Natural killer cell treated with Interleukin-12 subunit alpha and Interleukin-12 subunit beta and Interleukin-15 and Interleukin-18, amount 100 ng/mL, for 72 hours (primary cell): ENCODE results near the gene IRF6. TPM values are rescaled to one million over a fixed set of nuclear protein-coding genes. Genes with fewer than 3 reads are reported as not detected.

Source experiments
- ATAC-seq, 2 donors: fragments of 150-1000 bp; cut with Tn5 transposase in 1 of 2; sonication (Bioruptor Pico), chemical (Tn5 transposase) in 1 of 2; 2 replicates each; pipeline ENCODE4 v1.10.0; 2021
- DNase-seq: peaks from one replicate; pipeline ENCODE4 v3.0.0; 2022; ENCODE audit warnings: low spot score
- H3K27ac Mint-ChIP-seq, 2 donors: 1 replicate in 1 of 2; 2 replicates in 1 of 2; pipeline ENCODE4 v1.8.0; 2022; ENCODE audit warnings: mixed read lengths in 2 of 2, mild to moderate bottlenecking in 1 of 2, moderate library complexity in 1 of 2
- H3K27me3 Mint-ChIP-seq, 2 donors: 1 replicate in 1 of 2; 2 replicates in 1 of 2; pipeline ENCODE4 v1.8.0; 2022; ENCODE audit warnings: mixed read lengths in 2 of 2
- H3K36me3 Mint-ChIP-seq: one replicate; pipeline ENCODE4 v1.8.0; 2022; ENCODE audit warnings: mixed read lengths
- H3K4me1 Mint-ChIP-seq, 2 donors: 1 replicate in 1 of 2; 2 replicates in 1 of 2; pipeline ENCODE4 v1.8.0; 2022; ENCODE audit warnings: low read depth in 2 of 2, mixed read lengths in 2 of 2, mild to moderate bottlenecking in 1 of 2
- H3K4me3 Mint-ChIP-seq: one replicate; pipeline ENCODE4 v1.8.0; 2022; ENCODE audit warnings: mixed read lengths
- H3K9me3 Mint-ChIP-seq: 2 replicates; pipeline ENCODE4 v1.8.0; 2022; ENCODE audit warnings: mixed read lengths
- total RNA-seq, 2 donors: library from RNA; stranded (reverse); gene quantifications; one replicate each; pipeline ENCODE4 v1.2.3, GENCODE V29; 2022

IRF6 gene
- total RNA-seq, 2 donors from 2014 or later: 1.5 to 8.6 TPM

DNA sequence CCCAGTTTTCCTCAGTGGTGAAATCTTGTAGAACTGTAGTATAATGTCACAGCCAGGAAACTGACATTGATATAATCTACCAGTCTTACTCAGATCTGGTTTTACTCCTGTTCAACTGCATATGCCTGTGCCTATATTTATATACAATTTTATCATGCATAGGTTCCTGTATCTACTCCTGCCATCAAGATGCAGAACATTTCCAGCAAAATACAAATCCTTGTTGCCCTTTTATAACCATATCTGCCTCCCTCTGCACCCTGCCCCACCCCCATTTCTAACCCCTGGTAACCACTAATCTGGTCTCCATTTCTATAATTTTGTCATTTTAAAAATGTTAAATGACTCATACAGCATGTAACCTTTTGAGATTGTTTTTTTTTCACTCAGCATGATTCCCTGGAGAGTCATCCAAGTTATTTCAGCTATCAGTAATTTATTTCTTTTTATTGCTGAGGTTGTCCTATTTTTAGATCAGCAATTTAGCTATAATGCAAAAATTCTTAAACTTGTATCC, 29.9 kb upstream of the IRF6 start:
- peaks cover 45% of the 10 kb centered on the region for H3K36me3 Mint-ChIP-seq
- DNase-seq (no peak), ATAC-seq (peak in 1 of 2 donors; percentile 59)
- no peak overlapping the region for H3K27ac Mint-ChIP-seq
- no peaks in the 10 kb centered on the region for H3K27me3 Mint-ChIP-seq
- no peaks in the 10 kb centered on the region for H3K9me3 Mint-ChIP-seq
- H3K4me3 Mint-ChIP-seq: no peak overlapping the region
- peaks cover 3 to 6% of the 10 kb centered on the region in 2 donors for H3K4me1 Mint-ChIP-seq

DNA sequence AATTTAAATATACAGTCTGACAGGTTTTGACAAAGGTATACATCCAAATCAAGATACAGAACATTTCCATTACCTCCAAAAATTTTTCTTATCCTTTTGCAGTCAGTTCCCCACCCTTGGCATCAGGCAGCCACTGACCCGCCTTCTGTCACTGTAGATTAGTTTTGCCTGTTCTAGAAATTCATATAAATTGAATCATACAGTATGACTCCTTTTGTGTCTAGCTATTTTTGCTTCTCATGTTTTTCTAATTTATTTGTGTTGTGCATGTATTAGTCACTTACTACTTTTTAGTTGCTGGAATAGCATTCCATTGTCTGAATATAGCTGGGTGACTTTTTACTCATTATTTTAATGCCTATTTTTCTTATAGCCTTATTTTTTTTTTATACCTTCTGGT, 25.7 kb upstream of the IRF6 start:
- Mint-ChIP-seq H3K27me3 (no peaks in the 10 kb centered on the region), H3K27ac (no peak overlapping the region), H3K36me3 (peaks cover 31% of the 10 kb centered on the region), H3K9me3 (no peaks in the 10 kb centered on the region), H3K4me3 (no peak overlapping the region), H3K4me1 (peaks cover 17 to 31% of the 10 kb centered on the region in 2 donors)
- ATAC-seq (no peak), DNase-seq (no peak)

DNA sequence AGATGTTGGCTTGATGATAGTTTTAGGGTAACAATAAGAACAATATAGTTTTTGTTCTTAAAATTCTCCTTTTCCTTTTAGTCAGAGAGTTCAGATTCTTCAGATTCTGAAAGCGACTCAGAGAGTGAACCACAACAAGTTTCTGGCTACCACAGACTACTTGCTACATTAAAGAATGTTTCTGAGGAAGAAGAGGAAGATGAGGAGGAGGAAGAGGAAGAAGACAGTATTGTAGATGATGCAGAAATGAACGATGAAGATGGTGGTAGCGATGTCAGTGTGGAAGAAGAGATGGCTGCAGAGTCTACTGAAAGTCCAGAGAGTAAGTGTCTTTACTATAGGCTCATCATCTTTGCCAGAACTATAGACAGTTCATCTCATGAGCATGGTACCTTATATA, 24.8 kb upstream of the IRF6 start:
- H3K27ac Mint-ChIP-seq: no peak overlapping the region
- peaks cover 17 to 31% of the 10 kb centered on the region in 2 donors for H3K4me1 Mint-ChIP-seq
- H3K4me3 Mint-ChIP-seq: no peak overlapping the region

DNA sequence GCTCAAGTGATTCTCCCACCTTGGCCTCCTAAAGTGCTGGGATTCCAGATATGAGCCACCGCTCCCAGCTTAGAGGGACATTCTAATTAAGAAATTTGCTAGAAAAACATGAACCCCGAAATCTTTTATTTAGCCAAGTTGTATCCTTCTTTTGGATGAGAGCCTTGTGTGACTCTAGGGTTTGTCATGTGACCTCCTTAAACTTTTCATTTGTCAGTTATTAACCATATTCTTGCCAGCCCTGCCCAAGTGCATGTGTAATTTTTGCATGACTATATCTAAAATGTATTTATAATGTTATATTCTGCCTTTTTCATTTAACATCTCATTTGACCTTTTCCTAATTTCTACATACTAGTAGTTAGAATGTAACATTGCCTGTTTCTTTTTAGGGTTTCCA, 23.8 kb upstream of the IRF6 start:
- DNase-seq (no peak), ATAC-seq (no peak)
- H3K36me3 Mint-ChIP-seq: peaks cover 23% of the 10 kb centered on the region
- H3K4me1 Mint-ChIP-seq: peaks cover 17 to 31% of the 10 kb centered on the region in 2 donors
- peak overlapping the region; percentile 48 to 90 for H3K27ac Mint-ChIP-seq
- no peaks in the 10 kb centered on the region for H3K27me3 Mint-ChIP-seq
- peak overlapping the region; percentile 92 for H3K4me3 Mint-ChIP-seq
- no peaks in the 10 kb centered on the region for H3K9me3 Mint-ChIP-seq

More for the DNA sequence above, 24.8 kb upstream of the IRF6 start:
- no peak for ATAC-seq
- H3K36me3 Mint-ChIP-seq: peaks cover 29% of the 10 kb centered on the region
- no peak for DNase-seq
- no peaks in the 10 kb centered on the region for H3K9me3 Mint-ChIP-seq
- no peaks in the 10 kb centered on the region for H3K27me3 Mint-ChIP-seq

- H3K4me3 Mint-ChIP-seq: peak within 1 kb of the TSS; percentile 92
- H3K9me3 Mint-ChIP-seq: no peaks in the 10 kb centered on the region
- H3K36me3 Mint-ChIP-seq: peaks cover 7% of the 10 kb centered on the region
- peak; percentile 96 for DNase-seq
- H3K27ac Mint-ChIP-seq: peak within 1 kb of the TSS; percentile 90 to 97
- peak; percentile 95 to 96 for ATAC-seq
- H3K27me3 Mint-ChIP-seq: peaks cover 5 to 6% of the 10 kb centered on the region in 2 donors
- peaks cover 18 to 29% of the 10 kb centered on the region in 2 donors for H3K4me1 Mint-ChIP-seq
Measured at GRCh38 chr1:209827384-209828262, 21.7 kb upstream of the IRF6 start, which contains the start of gene UTP25. Gene UTP25 (plus strand): TSS chr1:209827972. CDS start chr1:209828064, 92 bp downstream.

DNA sequence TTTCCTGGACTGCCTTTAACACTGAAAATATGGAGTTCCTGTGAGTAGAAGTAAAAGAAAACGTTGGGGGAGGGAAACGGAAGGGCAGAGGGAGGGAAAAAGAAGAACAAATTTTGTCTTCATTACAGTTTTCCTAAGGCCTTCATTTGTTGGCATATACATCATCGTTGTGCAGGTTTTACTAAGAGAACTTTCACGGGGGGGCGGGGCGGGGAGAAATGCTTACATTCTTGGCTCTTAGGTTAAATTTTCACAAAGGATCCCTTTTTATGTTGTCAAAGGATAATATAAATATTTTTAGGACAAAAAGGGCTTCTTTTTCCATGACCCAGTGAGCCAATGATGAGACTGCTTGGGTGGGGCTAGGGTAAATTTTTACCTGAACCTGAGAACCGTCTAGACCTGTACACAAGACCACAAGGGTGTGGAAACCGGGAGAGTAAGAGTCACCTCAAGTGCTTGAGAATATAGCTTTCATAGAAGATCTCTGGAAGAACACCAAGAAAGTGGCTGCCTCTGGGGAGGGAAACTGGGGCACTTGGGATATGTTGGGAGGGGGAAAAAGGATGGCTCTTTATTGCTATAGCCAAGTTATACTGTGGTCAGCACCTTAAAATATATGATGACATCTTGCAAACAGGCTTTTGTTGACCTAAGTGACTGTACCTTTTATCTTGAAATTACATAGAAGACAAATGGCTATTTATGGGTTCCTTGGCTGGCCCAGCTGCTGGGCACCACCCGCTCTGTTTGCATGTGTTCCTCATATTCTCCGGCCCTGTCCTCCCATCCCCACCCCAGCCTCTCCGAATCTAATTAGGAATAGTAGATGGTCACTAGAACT, 19.9 kb upstream of the IRF6 start:
- DNase-seq: no peak
- Mint-ChIP-seq H3K4me3 (no peak overlapping the region), H3K27me3 (peaks cover 12 to 15% of the 10 kb centered on the region in 2 donors), H3K4me1 (peaks cover 18 to 29% of the 10 kb centered on the region in 2 donors), H3K27ac (peak overlapping the region in 1 of 2 donors; percentile 30), H3K9me3 (no peaks in the 10 kb centered on the region), H3K36me3 (peaks cover 4% of the 10 kb centered on the region)
- ATAC-seq: no peak

DNA sequence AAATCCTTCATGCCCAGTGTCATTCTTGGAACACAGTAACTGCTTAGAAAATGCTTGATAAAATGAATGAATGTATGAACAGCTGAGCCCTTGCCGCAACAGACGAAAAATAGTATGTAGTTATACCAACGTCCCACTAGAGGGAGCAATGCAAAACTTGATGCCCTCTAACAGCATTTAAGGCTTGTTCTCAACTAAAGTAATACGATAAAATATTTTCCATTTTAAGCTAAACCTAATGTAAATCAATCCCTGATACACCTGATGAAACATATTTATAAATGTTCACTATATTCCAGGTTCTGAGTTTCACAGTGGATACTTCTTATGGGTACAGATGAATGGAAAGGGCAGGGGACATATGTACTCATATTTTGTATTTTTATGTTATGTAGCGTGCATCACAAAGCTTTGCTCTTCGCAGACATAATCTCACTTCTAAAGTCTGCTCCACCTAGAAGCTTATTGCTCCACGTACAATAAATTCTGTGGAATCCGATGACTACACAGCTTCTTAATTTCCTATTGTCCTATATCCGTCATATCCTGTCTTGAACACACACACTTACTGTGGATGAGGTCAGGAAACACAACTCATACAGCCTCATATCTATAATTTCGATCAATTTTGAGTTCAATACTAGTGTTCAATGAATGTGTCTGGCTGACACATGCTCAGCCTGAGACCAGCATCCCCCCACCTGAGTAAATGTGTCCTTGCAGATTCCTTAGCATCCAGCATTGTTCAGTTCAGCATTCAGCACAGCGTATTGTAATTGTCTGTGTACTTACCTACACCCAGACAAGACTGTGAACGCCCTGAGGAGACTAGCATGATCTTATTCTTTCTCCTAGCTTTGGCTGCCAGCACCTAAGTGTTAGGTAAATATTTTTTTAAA, 17.4 kb upstream of the IRF6 start:
- ATAC-seq: no peak
- DNase-seq: no peak
- no peaks in the 10 kb centered on the region for H3K36me3 Mint-ChIP-seq
- H3K27ac Mint-ChIP-seq: no peak overlapping the region
- peaks cover 15 to 16% of the 10 kb centered on the region in 2 donors for H3K4me1 Mint-ChIP-seq
- peaks cover 21 to 26% of the 10 kb centered on the region in 2 donors for H3K27me3 Mint-ChIP-seq
- no peak overlapping the region for H3K4me3 Mint-ChIP-seq
- no peaks in the 10 kb centered on the region for H3K9me3 Mint-ChIP-seq

- H3K9me3 Mint-ChIP-seq: no peaks in the 10 kb centered on the region
- H3K4me3 Mint-ChIP-seq: no peak overlapping the region
- H3K27ac Mint-ChIP-seq: no peak overlapping the region
- no peaks in the 10 kb centered on the region for H3K36me3 Mint-ChIP-seq
- H3K4me1 Mint-ChIP-seq: peaks cover 15% of the 10 kb centered on the region in 2 donors
- DNase-seq (no peak), ATAC-seq (no peak)
- H3K27me3 Mint-ChIP-seq: peaks cover 22 to 27% of the 10 kb centered on the region in 2 donors
Measured at GRCh38 chr1:209822706-209823105, 16.8 kb upstream of the IRF6 start.

DNA sequence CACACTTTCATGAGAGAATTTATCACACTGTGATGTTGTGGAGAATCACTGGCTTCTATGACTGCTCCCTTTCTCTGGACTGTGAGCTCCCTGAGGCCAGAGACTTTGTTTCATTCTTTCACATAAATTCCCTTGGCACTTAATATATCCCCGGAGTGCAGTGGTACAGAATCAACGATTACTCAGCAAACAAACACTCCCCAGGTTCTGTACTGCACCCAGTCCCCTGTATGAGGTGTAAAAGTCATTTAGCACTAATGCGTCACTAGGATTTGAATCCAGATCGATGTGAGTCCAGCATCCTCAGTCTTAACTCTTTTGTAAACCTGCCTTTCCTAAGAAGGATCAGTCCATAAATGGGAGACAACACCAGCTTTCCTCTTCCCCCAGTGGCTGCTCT, 15.0 kb upstream of the IRF6 start:
- DNase-seq (no peak), ATAC-seq (no peak)
- H3K4me3 Mint-ChIP-seq: no peak overlapping the region
- H3K4me1 Mint-ChIP-seq: peaks cover 4 to 5% of the 10 kb centered on the region in 2 donors
- no peaks in the 10 kb centered on the region for H3K36me3 Mint-ChIP-seq
- H3K27ac Mint-ChIP-seq: no peak overlapping the region
- peaks cover 24 to 27% of the 10 kb centered on the region in 2 donors for H3K27me3 Mint-ChIP-seq
- no peaks in the 10 kb centered on the region for H3K9me3 Mint-ChIP-seq

DNA sequence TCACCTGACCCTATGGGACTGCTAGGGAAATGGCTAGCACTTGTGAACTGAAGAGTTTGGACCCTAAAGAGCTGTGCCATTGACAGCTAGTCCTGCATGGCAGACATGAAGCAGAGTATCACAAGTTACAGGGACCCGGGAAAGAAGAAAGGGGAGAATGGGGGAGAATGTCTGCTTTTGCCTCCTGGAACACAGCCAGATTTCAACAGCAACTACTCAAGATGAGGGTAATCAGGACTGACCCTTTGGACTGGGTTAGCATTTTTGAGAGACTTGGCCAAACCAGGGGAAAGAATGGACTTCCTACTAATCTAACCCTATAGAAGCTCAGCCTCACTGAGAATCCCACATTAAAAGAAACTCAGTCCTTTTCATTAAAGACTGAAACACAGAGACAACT, 13.1 kb upstream of the IRF6 start:
- Mint-ChIP-seq H3K27ac (no peak overlapping the region), H3K36me3 (no peaks in the 10 kb centered on the region), H3K4me3 (no peak overlapping the region), H3K4me1 (peaks cover 4 to 5% of the 10 kb centered on the region in 2 donors), H3K9me3 (no peaks in the 10 kb centered on the region), H3K27me3 (peaks cover 24 to 27% of the 10 kb centered on the region in 2 donors)
- DNase-seq (no peak), ATAC-seq (no peak)

DNA sequence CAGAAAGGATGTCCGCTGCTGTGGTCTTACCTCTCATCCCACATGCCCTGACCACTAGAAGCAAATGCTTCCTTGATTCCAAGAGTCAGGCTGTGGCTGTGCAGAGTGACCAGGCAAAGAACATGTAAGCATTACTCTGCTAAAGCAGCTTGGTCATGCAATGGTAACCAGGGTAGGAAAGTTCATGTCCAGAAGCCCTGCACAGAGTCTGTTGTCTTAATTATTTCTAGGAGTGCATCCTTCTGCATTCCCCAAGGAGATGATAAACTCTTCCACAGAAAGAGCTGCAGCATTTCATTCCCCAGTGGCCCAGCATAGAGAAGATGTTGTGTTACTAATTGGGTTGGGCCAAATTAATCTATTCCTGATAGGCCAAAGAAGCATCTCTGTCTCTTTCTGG, 11.7 kb upstream of the IRF6 start:
- no peaks in the 10 kb centered on the region for H3K9me3 Mint-ChIP-seq
- DNase-seq: no peak

DNA sequence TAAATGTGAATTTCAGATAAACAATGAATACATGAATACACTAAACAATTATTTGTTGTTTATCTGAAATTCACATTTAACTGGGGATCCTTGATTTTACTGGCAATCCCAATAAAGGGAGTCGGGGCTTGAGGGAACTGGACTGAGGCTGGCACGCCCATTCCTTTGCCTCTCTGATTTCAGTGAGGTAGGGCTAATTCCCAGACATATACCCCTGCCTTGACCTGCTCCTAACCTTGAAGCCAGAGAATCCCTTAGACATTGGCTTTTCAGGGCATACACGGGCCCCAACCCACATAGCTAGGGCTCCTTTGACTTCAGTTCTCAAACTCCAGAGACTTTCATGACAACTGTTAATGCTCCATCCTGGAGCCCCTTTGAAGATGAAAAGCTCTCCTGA, 11.0 kb upstream of the IRF6 start:
- H3K4me1 Mint-ChIP-seq: no peaks in the 10 kb centered on the region
- no peak overlapping the region for H3K27ac Mint-ChIP-seq
- DNase-seq: no peak
- H3K36me3 Mint-ChIP-seq: no peaks in the 10 kb centered on the region
- H3K27me3 Mint-ChIP-seq: peaks cover 18 to 20% of the 10 kb centered on the region in 2 donors
- H3K9me3 Mint-ChIP-seq: no peaks in the 10 kb centered on the region
- no peak overlapping the region for H3K4me3 Mint-ChIP-seq
- ATAC-seq: no peak

More for the DNA sequence above, 11.7 kb upstream of the IRF6 start:
- no peak overlapping the region for H3K27ac Mint-ChIP-seq
- peaks cover 20 to 22% of the 10 kb centered on the region in 2 donors for H3K27me3 Mint-ChIP-seq
- H3K36me3 Mint-ChIP-seq: no peaks in the 10 kb centered on the region
- ATAC-seq: no peak
- H3K4me3 Mint-ChIP-seq: no peak overlapping the region
- H3K4me1 Mint-ChIP-seq: peaks cover 0 to under 1% of the 10 kb centered on the region in 2 donors

GRCh38 chr1:209815931-209816341, 10.0 kb upstream of the IRF6 start:
- no peak for ATAC-seq
- Mint-ChIP-seq H3K4me1 (no peaks in the 10 kb centered on the region), H3K9me3 (no peaks in the 10 kb centered on the region), H3K27me3 (peaks cover 13 to 14% of the 10 kb centered on the region in 2 donors), H3K4me3 (no peak overlapping the region), H3K36me3 (no peaks in the 10 kb centered on the region), H3K27ac (no peak overlapping the region)
- no peak for DNase-seq
